ENCODE data around the gene CA14.
"Not testable (repeated sequence)": the region's sequence is repeated elsewhere in the genome, so short reads cannot be mapped to it uniquely, and the experiment has no call there.

Gene CA14

DNA sequence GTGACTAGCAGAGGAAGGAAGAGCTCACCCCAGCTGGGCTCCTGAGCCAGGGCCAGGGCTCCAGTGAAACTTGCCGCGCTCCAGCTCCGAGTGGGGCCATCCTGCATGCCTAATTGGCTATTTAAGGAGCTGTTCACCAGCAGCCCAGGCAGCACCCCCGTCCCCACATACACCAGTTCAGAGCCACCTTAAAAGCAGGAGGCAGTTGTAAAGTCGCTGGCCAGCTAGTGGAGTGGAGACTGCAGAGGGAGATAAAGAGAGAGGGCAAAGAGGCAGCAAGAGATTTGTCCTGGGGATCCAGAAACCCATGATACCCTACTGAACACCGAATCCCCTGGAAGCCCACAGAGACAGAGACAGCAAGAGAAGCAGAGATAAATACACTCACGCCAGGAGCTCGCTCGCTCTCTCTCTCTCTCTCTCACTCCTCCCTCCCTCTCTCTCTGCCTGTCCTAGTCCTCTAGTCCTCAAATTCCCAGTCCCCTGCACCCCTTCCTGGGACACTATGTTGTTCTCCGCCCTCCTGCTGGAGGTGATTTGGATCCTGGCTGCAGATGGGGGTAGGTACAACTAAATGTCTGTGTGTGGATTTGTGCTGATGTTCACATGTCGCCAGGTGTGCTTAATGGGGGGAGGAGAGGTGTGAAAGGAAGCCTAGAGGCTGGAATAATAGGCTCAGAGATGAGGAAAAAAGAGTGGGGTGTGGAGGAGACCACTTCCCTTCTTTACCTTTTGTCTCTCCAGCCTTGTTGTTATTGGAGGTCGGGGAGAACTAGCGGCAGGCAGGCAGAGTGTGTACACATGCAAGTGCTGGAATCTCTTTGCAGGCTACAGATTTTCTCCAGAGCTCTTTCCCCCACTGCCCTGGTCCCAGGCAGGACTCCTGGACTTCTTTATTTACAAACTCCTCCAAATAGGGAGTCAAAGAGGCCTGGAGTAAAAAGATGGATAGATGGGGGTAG, at the start of gene CA14:
Gene CA14, plus strand, starts transcription at position 151 of the 962 bp plus-strand sequence. Its CDS starts 355 bp downstream, at position 506.
- no peak for DNase-seq

DNA sequence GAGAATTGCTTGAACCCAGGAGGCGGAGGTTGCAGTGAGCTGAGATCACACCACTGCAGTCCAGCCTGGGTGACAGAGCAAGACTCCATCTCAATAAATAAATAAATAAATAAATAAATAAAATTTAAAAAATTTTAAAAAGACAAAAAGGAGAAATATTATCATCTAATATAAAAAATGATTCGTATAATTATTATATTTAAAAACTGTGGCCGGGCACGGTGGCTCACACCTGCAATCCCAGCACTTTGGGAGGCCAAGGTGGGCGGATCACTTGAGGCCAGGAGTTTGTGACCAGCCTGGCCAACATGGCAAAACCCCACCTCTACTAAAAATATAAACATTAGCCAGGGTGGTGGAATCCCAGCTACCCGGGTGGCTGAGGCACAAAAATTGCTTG, 49.1 kb upstream of the CA14 start:
- DNase-seq: not testable (repeated sequence)

DNA sequence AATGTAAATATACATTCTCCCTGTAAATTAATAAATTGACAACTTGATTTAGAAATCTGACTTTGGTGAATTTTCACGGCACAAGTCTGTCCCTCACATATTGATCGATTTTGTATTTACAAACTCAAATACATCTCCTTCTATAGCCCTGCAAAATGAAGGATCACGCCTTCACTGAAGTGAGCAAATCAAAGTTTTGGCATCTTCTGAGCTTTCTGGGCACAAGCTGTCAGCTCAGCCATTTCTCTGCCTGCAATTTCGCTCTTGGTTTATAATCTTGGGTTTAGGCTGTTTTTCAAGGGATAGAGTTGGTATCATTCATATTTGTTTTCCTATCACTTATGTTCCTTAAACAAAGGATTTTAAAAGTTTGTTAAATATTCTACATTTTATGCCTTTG, 47.5 kb upstream of the CA14 start:
- DNase-seq: no peak

GRCh38 chr1:150210706-150211105, 46.9 kb upstream of the CA14 start:
- no peak for DNase-seq

DNA sequence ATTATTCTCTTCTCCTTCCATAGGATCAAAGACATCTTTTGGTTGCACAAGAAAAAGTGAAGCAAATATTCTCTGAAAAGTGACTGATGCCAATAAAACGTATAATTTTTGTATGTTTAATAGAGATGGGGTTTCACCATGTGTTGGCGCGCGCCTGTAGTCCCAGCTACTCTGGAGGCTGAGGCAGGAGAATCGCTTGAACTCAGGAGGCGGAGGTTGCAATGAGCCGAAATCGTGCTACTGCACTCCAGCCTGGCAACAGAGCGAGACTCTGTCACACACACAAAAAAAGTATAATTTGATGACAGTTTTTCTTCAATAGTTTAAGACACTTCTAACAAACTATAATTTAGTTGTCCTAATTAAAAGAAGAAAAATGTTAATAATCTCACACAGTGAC, 45.5 kb upstream of the CA14 start:
- no peak for DNase-seq

GRCh38 chr1:150213170-150214098, 44.1 kb upstream of the CA14 start:
- peak; percentile 95 to 98 for DNase-seq

DNA sequence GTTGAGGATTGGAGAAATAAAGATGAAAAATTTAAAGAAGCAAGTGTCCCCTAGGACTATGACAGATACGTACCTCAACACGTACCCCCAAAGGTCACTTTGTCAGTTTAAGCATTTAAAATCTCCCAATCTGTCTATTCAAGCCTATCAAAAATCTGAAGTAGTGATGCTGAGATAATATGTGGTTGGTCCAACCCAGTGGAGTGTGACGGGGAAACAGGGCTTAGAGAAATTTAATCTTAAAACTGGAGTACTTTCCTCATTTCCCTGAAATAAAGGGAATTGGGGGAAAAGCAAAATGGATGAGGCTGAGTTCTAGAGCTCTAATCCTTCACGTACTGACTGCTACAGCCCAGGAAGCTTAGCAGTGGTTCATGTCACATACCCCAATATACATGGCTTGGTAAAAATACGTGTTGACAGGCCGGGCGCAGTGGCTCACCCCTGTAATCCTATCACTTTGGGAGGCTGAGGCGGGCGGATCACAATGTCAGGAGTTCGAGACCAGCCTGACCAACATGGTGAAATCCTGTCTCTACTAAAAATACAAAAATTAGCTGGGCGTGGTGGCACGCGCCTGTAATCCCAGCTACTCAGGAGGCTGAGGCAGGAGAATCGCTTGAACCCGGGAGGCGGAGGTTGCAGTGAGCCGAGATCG, 43.3 kb upstream of the CA14 start:
- DNase-seq: not testable (repeated sequence)

- DNase-seq: not testable (repeated sequence)
These were observed 41.7 kb upstream of the CA14 start for GRCh38 chr1:150215855-150216254.

DNA sequence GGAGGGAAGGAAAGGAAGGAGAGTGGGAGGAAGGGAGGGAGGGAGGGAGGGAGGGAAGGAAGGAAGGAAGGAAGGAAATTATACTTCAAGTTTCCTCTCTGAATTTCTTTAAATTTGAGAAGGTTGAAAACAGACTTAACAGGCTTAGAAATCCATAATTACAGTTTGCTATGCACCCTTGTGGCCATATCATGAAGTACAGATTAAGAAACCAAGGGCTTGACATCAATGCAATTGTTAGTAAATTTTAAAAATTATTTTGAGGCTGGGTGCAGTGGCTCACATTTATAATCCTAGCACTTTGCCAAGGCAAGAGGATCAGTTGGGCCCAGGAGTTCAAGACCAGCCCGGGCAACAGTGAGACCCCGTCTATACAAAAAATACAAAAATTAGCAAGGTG, 36.0 kb upstream of the CA14 start:
- DNase-seq: peak in 1 of 2 donors; percentile 36

GRCh38 chr1:150224983-150225382, 32.6 kb upstream of the CA14 start:
- no peak for DNase-seq

DNA sequence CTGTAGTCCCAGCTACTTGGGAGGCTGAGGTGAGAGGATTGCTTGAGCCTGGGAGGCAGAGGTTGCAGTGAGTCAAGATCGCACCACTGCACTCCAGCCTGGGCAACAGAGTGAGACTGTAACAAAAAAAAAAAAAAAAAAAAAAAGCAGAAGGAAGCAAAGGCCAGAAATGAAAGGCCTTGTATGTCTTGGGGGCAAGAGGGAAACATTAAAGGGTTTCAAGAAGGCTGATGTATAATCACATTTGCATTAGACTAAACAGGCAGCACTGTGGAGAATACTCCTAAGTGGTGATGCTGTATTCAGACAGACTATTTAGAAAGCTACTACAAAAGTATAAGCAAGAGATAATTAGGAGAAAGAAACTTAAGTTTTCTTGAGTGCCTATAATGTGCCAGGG, 32.0 kb upstream of the CA14 start:
- DNase-seq: no peak

DNA sequence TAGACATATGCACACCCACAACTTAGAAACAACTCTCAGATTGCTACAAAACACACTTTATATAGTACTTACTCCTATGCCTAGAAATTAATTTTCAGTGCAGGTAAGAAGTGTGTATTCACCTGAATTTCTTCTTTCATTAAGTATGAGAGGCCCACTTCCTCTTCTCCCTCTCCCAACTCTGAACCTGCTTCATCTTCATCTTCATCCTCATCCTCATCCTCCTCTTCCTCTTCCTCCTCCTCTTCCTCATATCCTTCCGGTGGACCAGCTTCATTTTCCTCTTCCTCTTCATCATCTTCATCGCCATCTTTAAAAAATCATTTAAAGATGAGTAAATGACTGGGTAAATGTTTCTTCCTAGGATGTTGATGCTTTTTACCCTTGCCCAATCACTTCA, 31.1 kb upstream of the CA14 start:
- DNase-seq: no peak

DNA sequence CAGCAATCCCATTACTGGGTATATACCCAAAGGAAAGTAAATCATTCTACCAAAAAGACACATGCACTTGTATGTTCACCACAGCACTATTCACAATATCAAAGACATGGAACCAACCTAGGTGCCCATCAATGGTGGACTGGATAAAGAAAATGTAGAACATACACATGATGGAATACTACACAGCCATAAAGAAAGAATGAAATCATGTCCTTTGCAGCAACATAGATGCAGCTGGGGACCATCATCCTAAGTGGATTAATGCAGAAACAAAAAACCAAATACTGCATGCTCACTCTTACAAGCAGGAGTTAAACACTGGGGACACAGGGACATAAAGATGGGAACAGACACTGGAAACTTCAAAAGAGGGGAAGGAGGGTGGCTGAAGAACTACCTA, 30.3 kb upstream of the CA14 start:
- no peak for DNase-seq

DNA sequence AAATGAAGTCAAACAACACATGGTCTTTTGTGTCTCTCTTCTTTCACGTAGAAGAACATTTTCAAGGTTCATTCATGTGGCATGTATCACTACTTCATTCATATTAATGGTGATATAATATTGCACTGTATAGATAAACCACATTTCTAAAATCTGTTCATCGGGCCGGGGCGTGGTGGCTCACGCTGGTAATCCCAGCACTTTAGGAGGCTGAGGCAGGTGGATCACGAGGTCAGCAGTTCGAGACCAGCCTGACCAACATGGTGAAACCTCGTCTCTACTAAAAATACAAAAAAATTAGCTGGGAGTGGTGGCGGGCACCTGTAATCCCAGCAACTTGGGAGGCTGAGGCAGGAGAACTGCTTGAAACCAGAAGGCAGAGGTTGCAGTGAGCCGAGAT, 29.3 kb upstream of the CA14 start:
- not testable (repeated sequence) for DNase-seq

- DNase-seq: not testable (repeated sequence)
These were observed 24.7 kb upstream of the CA14 start for GRCh38 chr1:150232921-150233320.

- DNase-seq: peak; percentile 49 to 67
These were observed 23.9 kb upstream of the CA14 start for GRCh38 chr1:150233359-150234308.

DNA sequence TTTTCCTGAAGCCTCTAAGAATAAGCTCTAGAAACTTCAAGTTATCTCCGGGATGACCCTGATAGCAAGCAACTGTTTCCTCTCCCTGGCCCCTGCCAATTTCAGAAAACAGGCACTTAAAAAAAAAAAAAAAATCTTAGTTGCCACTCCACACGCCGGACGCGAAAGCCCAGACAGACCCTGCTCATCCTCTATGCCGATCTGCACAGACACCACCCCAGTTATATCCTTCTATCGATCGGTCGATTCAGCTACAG, 23.3 kb upstream of the CA14 start:
- DNase-seq: no peak

DNA sequence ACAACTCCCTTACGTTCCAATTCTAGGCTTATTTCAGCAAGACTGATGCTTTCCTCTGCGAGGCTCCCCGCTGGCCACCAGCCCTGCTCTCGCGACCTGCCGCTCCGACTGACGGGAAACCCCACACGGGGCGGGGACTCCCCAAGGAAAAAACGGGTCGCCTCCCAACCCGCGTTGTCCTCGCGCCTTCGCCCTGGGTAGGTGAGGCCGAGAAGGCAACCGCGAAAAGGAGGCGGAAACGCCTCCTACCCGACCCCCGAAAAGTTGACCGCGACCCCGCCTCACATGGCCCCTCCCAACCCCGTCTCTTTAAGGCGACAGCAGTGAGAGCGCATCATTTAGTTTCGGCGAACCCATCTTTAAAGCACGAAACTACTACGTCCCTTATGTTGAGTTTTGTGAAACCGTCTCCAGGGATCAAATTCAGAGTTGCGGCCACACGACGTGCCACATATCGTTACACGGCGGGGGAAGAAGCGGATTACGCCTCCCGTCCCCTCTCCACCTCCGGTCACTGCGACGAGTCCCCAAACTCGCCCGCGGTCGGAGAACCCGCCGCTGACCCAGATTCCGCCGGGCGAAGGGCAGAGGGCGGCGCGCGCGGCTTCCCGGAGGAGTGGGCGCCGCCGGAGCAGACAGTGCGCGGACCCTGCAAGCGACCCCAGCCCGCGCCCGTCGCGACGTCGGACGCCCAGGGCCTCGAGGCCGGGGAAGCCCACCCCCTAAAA, 22.8 kb upstream of the CA14 start:
- peak; percentile 87 to 89 for DNase-seq

GRCh38 chr1:150235294-150235851, 22.2 kb upstream of the CA14 start:
- peak in 1 of 2 donors; percentile 7 for DNase-seq

DNA sequence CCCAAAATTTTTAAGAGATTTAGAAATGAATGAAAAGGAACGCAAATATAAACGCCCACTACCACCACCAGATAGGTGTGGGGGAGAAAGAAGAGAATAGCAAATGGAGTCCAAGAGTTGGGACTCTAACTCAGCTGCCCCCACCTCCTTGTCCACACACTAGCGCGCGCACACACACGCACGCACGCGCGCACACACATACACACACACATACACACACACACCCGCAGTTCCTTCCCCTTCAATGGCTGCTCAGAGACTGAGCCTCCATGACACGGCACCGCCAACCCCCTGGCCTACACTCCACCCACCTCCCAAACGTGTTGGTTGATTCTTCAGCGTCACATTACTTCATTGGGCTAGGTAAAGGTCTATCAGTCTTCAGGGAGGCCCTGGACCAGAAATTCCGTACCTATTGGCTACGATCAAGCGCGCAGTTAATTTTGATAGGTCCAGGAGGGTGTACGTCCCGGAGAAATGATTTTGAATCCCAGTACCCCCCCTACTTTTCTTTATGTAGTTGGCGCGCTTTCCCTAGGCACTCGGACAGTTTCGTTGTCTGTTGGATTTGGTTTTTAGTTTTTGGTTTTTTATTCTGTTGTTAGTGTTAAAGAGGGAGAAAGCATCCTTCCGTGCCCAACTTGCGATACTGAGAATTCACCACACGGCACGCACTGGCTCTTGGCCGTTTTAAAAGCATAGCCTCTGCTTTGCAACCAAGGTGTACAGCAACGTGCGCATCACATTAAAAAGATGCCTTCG, 21.5 kb upstream of the CA14 start, which contains the start of gene ANP32E:
Gene ANP32E, minus strand, starts transcription at position 261 of the 762 bp plus-strand sequence. CDS start 326 bp downstream, outside the sequence.
- peak; percentile 95 to 97 for DNase-seq
